Neuron (in vitro differentiated cells): ENCODE results near the gene CEP97.
"Not testable (repeated sequence)": the region's sequence is repeated elsewhere in the genome, so short reads cannot be mapped to it uniquely, and the experiment has no call there.

Experiments used
- H2AFZ ChIP-seq: one replicate; pipeline ENCODE4 v1.6.1; 2013; ENCODE audit warnings: low read depth, mild to moderate bottlenecking, inconsistent platforms, low read length, moderate library complexity
- H3K27me3 ChIP-seq: one replicate; pipeline ENCODE4 v1.6.1; 2013; ENCODE audit warnings: low read length; ENCODE audit not compliant: insufficient read depth
- H3K36me3 ChIP-seq: one replicate; pipeline ENCODE4 v1.6.1; 2013; ENCODE audit warnings: low read length; ENCODE audit not compliant: insufficient read depth
- H3K4me1 ChIP-seq: one replicate; pipeline ENCODE4 v1.6.1; 2013; ENCODE audit warnings: low read length; ENCODE audit not compliant: insufficient read depth
- H3K4me3 ChIP-seq: 2 replicates; pipeline ENCODE4 v1.5.1; 2013; ENCODE audit warnings: mild to moderate bottlenecking, low read length, moderate library complexity
- H3K9me3 ChIP-seq: one replicate; pipeline ENCODE4 v1.6.1; 2013; ENCODE audit warnings: low read length

Gene CEP97

GRCh38 chr3:101689286-101689685, 35.1 kb upstream of the CEP97 start:
- Histone ChIP-seq H3K4me1 (peaks cover 18% of the 10 kb centered on the region), H3K27me3 (no peaks in the 10 kb centered on the region), H3K9me3 (no peaks in the 10 kb centered on the region), H2AFZ (no peak overlapping the region), H3K4me3 (no peak overlapping the region), H3K36me3 (peaks cover 14% of the 10 kb centered on the region)

DNA sequence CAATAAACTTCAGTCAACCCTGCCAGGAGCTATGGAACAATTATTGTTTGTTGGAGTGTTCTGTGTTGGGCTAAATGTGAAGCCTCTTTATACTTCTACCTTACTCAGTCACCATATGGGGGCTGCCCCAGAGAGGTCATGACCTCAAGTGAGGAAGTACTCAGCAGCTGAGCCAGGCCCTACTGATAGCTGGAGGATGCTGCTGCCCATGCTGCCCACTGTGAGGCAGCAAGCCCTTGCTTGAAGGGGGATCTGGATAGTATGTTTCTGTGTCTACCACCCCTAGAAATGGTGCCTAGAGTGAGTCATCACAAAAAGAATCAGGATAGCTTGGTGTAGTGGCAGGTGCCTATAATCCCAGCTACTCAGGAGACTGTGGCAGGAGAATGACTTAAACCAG, 33.4 kb upstream of the CEP97 start:
- no peaks in the 10 kb centered on the region for H3K27me3 ChIP-seq
- H3K9me3 ChIP-seq: no peaks in the 10 kb centered on the region
- peaks cover 5% of the 10 kb centered on the region for H3K4me1 ChIP-seq
- H3K36me3 ChIP-seq: no peaks in the 10 kb centered on the region
- no peak overlapping the region for H2AFZ ChIP-seq
- no peak overlapping the region for H3K4me3 ChIP-seq

- not testable (repeated sequence) for H3K9me3 ChIP-seq, H3K4me1 ChIP-seq, H3K36me3 ChIP-seq, H2AFZ ChIP-seq, H3K4me3 ChIP-seq, H3K27me3 ChIP-seq
Measured at GRCh38 chr3:101691685-101692671, 32.4 kb upstream of the CEP97 start.

- not testable (repeated sequence) for H3K4me1 ChIP-seq, H3K36me3 ChIP-seq, H3K9me3 ChIP-seq, H3K27me3 ChIP-seq, H3K4me3 ChIP-seq, H2AFZ ChIP-seq
Measured at GRCh38 chr3:101693540-101693939, 30.9 kb upstream of the CEP97 start.

DNA sequence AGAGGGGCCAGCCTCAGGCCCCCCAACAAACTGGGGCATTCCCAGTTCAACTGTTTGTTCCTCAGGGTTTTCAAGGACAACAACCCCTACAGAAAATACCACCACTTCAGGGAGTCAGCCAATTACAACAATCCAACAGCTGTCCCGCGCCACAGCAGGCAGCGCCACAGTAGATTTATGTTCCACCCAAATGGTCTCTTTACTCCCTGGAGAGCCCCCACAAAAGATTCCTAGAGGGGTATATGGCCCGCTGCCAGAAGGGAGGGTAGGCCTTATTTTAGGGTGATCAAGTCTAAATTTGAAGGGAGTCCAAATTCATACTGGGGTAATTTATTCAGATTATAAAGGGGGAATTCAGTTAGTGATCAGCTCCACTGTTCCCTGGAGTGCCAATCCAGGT, 29.6 kb upstream of the CEP97 start:
- not testable (repeated sequence) for H3K27me3 ChIP-seq, H3K4me1 ChIP-seq, H3K4me3 ChIP-seq, H2AFZ ChIP-seq, H3K36me3 ChIP-seq, H3K9me3 ChIP-seq

DNA sequence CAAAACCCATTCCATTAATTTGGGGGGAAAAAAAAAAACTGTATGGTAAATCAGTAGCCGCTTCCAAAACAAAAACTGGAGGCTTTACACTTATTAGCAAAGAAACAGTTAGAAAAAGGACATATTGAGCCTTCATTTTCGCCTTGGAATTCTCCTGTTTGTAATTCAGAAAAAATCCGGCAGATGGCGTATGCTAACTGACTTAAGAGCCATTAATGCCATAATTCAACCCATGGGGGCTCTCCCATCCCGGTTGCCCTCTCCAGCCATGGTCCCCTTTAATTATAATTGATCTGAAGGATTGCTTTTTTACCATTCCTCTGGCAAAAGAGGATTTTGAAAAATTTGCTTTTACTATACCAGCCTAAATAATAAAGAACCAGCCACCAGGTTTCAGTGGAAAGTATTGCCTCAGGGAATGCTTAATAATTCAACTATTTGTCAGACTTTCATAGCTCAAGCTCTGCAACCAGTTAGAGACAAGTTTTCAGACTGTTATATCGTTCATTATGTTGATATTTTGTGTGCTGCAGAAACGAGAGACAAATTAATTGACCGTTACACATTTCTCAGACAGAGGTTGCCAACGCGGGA, 28.5 kb upstream of the CEP97 start:
- Histone ChIP-seq H3K4me1 (no peaks in the 10 kb centered on the region), H2AFZ (no peak overlapping the region), H3K9me3 (no peaks in the 10 kb centered on the region), H3K27me3 (no peaks in the 10 kb centered on the region), H3K4me3 (no peak overlapping the region), H3K36me3 (no peaks in the 10 kb centered on the region)

- no peaks in the 10 kb centered on the region for H3K27me3 ChIP-seq
- H3K9me3 ChIP-seq: no peaks in the 10 kb centered on the region
- no peak overlapping the region for H3K4me3 ChIP-seq
- no peaks in the 10 kb centered on the region for H3K4me1 ChIP-seq
- no peak overlapping the region for H2AFZ ChIP-seq
- no peaks in the 10 kb centered on the region for H3K36me3 ChIP-seq
Measured at GRCh38 chr3:101701696-101702634, 22.4 kb upstream of the CEP97 start.

DNA sequence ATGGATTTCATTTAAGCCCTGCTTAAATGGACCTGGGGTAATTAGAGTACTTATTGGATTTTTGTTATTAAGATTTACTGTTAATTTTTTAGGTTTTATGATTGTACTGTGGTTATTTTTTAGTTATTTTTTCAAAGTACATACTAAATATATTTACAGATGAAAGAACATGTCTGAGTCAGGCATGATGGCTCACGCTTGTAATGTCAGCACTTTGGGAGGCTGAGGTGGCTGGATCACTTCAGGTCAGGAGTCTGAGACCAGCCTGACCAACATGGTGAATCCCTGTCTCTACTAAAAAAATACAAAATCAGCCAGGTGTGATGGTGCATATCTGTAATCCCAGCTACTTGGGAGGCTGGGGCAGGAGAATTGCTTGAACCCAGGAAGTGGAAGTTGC, 21.7 kb upstream of the CEP97 start:
- Histone ChIP-seq H3K36me3 (no peaks in the 10 kb centered on the region), H3K27me3 (no peaks in the 10 kb centered on the region), H3K4me3 (no peak overlapping the region), H3K9me3 (no peaks in the 10 kb centered on the region), H3K4me1 (no peaks in the 10 kb centered on the region), H2AFZ (no peak overlapping the region)

- Histone ChIP-seq H3K27me3 (no peaks in the 10 kb centered on the region), H3K9me3 (no peaks in the 10 kb centered on the region), H3K4me1 (no peaks in the 10 kb centered on the region), H3K36me3 (no peaks in the 10 kb centered on the region), H3K4me3 (no peak overlapping the region), H2AFZ (no peak overlapping the region)
Measured at GRCh38 chr3:101703169-101703568, 21.2 kb upstream of the CEP97 start.

DNA sequence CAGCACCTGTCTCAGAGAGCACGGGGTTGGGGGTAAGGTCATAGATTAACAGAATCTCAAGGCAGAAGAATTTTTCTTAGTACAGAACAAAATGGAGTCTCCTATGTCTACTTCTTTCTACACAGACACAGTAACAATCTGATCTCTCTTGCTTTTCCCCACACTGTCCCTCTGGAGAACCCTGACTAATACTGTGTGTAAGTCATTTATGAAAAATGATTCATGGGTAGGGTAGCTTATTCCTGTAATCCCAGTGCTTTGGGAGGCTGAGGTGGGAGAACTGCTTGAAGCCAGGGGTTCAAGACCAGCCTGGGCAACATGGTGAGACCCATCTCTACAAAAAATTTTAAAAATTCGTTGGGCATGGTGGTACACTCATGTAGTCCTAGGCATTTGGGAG, 19.8 kb upstream of the CEP97 start:
- not testable (repeated sequence) for H2AFZ ChIP-seq, H3K27me3 ChIP-seq, H3K4me3 ChIP-seq, H3K4me1 ChIP-seq, H3K9me3 ChIP-seq, H3K36me3 ChIP-seq

DNA sequence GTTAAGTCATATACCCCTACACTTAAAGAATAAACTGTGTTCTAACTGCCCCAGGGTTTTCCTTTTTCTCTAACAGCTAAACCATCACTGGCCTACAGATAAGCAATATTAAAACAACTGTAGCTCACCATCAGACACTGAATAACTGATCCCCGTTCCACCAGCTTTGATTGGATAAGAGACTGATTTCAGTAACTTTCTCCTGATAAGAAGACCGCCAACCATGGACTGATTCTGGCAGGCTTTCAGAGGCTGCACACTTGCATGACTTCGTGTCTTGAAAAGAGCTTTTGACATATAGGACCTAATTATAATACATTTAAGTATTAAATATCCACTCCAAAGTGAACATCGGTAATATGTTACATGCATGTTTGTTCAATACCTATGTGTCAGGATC, 15.3 kb upstream of the CEP97 start:
- Histone ChIP-seq H3K9me3 (no peaks in the 10 kb centered on the region), H3K27me3 (no peaks in the 10 kb centered on the region), H3K4me3 (no peak overlapping the region), H3K4me1 (no peaks in the 10 kb centered on the region), H3K36me3 (no peaks in the 10 kb centered on the region), H2AFZ (no peak overlapping the region)

DNA sequence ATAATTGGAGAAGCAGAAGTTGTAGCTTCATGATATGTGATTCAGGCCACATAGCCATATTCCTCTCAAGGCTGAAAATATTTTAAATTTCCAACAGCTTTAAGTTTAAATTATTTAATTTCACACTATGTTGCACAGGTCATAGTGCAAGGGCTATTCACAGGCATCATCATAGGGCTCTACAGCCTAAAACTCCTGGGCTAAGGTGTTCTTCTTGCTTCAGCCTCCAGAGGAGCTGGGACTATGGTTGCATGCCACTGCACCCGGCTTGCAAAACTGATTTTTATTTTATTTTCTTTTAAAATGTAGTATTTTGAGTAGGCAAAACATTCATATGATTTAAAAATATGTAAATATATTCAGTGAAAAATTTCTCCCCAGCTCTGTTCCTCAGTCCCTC, 6.0 kb upstream of the CEP97 start:
- Histone ChIP-seq H3K27me3 (no peaks in the 10 kb centered on the region), H3K9me3 (no peaks in the 10 kb centered on the region), H2AFZ (no peak overlapping the region), H3K4me3 (no peak overlapping the region), H3K36me3 (no peaks in the 10 kb centered on the region), H3K4me1 (no peaks in the 10 kb centered on the region)

- Histone ChIP-seq H3K4me3 (no peak overlapping the region), H2AFZ (no peak overlapping the region), H3K4me1 (no peaks in the 10 kb centered on the region), H3K9me3 (no peaks in the 10 kb centered on the region), H3K36me3 (no peaks in the 10 kb centered on the region), H3K27me3 (no peaks in the 10 kb centered on the region)
Measured at GRCh38 chr3:101719604-101720185, 4.7 kb upstream of the CEP97 start.
